ENCODE data around the gene MARCHF11. TPM values are rescaled to one million over a fixed set of nuclear protein-coding genes. Genes with fewer than 3 reads are reported as not detected.

Gene MARCHF11
- total RNA-seq, 1 experiment from 2014 or later: 0.37 TPM

- no peak overlapping the region for H3T11ph ChIP-seq (ENCODE audit: low read length)
- H3K14ac ChIP-seq (ENCODE audit: insufficient read depth, low read length): no peak overlapping the region
- H3K9me3 ChIP-seq (ENCODE audit: control insufficient read depth, low read depth, low read length): no peaks in the 10 kb centered on the region
- H2BK20ac ChIP-seq (ENCODE audit: low read depth, low read length, poor library complexity, severe bottlenecking): no peak overlapping the region
- H3K4me1 ChIP-seq (ENCODE audit: insufficient read depth, low read length): no peaks in the 10 kb centered on the region
- no peak overlapping the region for H2AK5ac ChIP-seq (ENCODE audit: insufficient read length, low read length)
- no peaks in the 10 kb centered on the region for H3K79me2 ChIP-seq (ENCODE audit: insufficient read depth, low read length)
- H3K4me3 Mint-ChIP-seq: no peak overlapping the region
- H2BK120ac ChIP-seq (ENCODE audit: low read depth, low read length, poor library complexity, severe bottlenecking): no peak overlapping the region
- H3K23me2 ChIP-seq (ENCODE audit: insufficient read length, low read depth, low read length, poor library complexity, severe bottlenecking): no peaks in the 10 kb centered on the region
- H3K18ac ChIP-seq (ENCODE audit: insufficient read length, low read depth, low read length): no peak overlapping the region
- no peaks in the 10 kb centered on the region for H3K79me1 ChIP-seq (ENCODE audit: insufficient read depth, low read depth, low read length, poor library complexity, severe bottlenecking)
- H2BK15ac ChIP-seq (ENCODE audit: low read depth, low read length): no peak overlapping the region
- H3K27ac Mint-ChIP-seq: no peak overlapping the region
- no peak overlapping the region for H2AFZ ChIP-seq (ENCODE audit: low read length)
- no peak overlapping the region for H4K91ac ChIP-seq (ENCODE audit: insufficient read length, low read depth, low read length)
- H2BK5ac ChIP-seq (ENCODE audit: insufficient read length, low read length): no peak overlapping the region
- no peak overlapping the region for H4K8ac ChIP-seq (replicated peaks; ENCODE audit: insufficient read length, low read depth, low read length)
- no peak for DNase-seq
- no peaks in the 10 kb centered on the region for H3K36me3 Mint-ChIP-seq (ENCODE audit: insufficient read depth in 1 of 3, low read depth in 3 of 3)
- no peaks in the 10 kb centered on the region for H3K27me3 ChIP-seq (ENCODE audit: insufficient read depth, low read length)
- no CpG with 5 or more reads among the region's 2 CpGs for WGBS (ENCODE audit: extremely low coverage, insufficient read length, low lambda C conversion rate)
- no peak overlapping the region for H3K23ac ChIP-seq (ENCODE audit: insufficient read length, low read depth, low read length)
- no peaks in the 10 kb centered on the region for H3K9me3 Mint-ChIP-seq
- no peak overlapping the region for H3K9ac ChIP-seq (ENCODE audit: extremely low read depth, insufficient read length, low read length)
- H3K4ac ChIP-seq (ENCODE audit: low read depth, low read length): no peak overlapping the region
- no peaks in the 10 kb centered on the region; the same call in 1 of the 2 replicates for H3K27me3 Mint-ChIP-seq (ENCODE audit: low read depth)
- H4K20me1 ChIP-seq (ENCODE audit: control insufficient read depth, insufficient read depth, insufficient read length): no peaks in the 10 kb centered on the region
- no peak for TF ChIP-seq CTCF (conservative IDR thresholded peaks at IDR 0.05)
- no peak overlapping the region for H2BK12ac ChIP-seq (ENCODE audit: insufficient read length, low read depth, low read length)
- H3K56ac ChIP-seq (ENCODE audit: insufficient read length, low read depth, low read length): no peak overlapping the region
- no peak overlapping the region for H3K27ac ChIP-seq (ENCODE audit: insufficient read length, low read depth, low read length)
- no peak overlapping the region for H4K5ac ChIP-seq (ENCODE audit: insufficient read length, low read depth, low read length)
- H3K4me1 Mint-ChIP-seq: no peaks in the 10 kb centered on the region
- no peak overlapping the region for H3K4me2 ChIP-seq (ENCODE audit: insufficient read depth, insufficient read length, low read length)
Observed at GRCh38 chr5:16072616-16073015, 107.0 kb downstream of the MARCHF11 start.
